Hematopoietic multipotent progenitor cell (in vitro differentiated cells): ENCODE results near the gene MAPK1. TPM values are rescaled to one million over a fixed set of nuclear protein-coding genes. Genes with fewer than 3 reads are reported as not detected.
"Not testable (repeated sequence)": the region's sequence is repeated elsewhere in the genome, so short reads cannot be mapped to it uniquely, and the experiment has no call there.

Experiments used
- DNase-seq, 3 donors: peaks; one replicate each; pipeline ENCODE4 v3.0.0-alpha.2; 2011 to 2015; ENCODE audit warnings: low read depth in 2 of 3, low spot score in 2 of 3
- total RNA-seq: library from RNA; depleted of rRNA; stranded (reverse); fragments of >200 nt; gene quantifications from one replicate; pipeline ENCODE4 v1.2.3, GENCODE V29; 2012

Gene MAPK1
- total RNA-seq, 1 donor = 38.8 TPM

GRCh38 chr22:21793716-21794115 is 73.7 kb downstream of the MAPK1 start:
- not testable (repeated sequence) for DNase-seq

GRCh38 chr22:21791635-21792625 is 75.5 kb downstream of the MAPK1 start:
- DNase-seq = no peak

- not testable (repeated sequence) for DNase-seq
These were observed 76.4 kb downstream of the MAPK1 start for GRCh38 chr22:21790849-21791610.

GRCh38 chr22:21790359-21790758 is 77.1 kb downstream of the MAPK1 start:
- DNase-seq = no peak

- not testable (repeated sequence) for DNase-seq
These were observed 79.9 kb downstream of the MAPK1 start for GRCh38 chr22:21787565-21787964.

- no peak for DNase-seq
These were observed 87.2 kb downstream of the MAPK1 start for GRCh38 chr22:21780259-21780658.

GRCh38 chr22:21779444-21779843 is 88.0 kb downstream of the MAPK1 start:
- DNase-seq = no peak

GRCh38 chr22:21778705-21779363 is 88.6 kb downstream of the MAPK1 start:
- no peak for DNase-seq

- DNase-seq = no peak
These were observed 95.8 kb downstream of the MAPK1 start for GRCh38 chr22:21771631-21771976.

GRCh38 chr22:21768435-21768834 is 99.0 kb downstream of the MAPK1 start:
- DNase-seq = no peak

GRCh38 chr22:21766691-21767462 is 100.6 kb downstream of the MAPK1 start:
- DNase-seq = no peak

- no peak for DNase-seq
These were observed 101.4 kb downstream of the MAPK1 start for GRCh38 chr22:21765909-21766529.

GRCh38 chr22:21764038-21764804 is 103.2 kb downstream of the MAPK1 start:
- DNase-seq = no peak

GRCh38 chr22:21762712-21763581 is 104.5 kb downstream of the MAPK1 start:
- no peak for DNase-seq

- DNase-seq = no peak
These were observed 105.3 kb downstream of the MAPK1 start for GRCh38 chr22:21761994-21762680.

- DNase-seq = no peak
These were observed 106.4 kb downstream of the MAPK1 start for GRCh38 chr22:21761086-21761485.

GRCh38 chr22:21760640-21761039 is 106.8 kb downstream of the MAPK1 start:
- DNase-seq = no peak
